T-cell (primary cell): Measurements from ENCODE around the gene PALD1. TPM values are rescaled to one million over a fixed set of nuclear protein-coding genes. Genes with fewer than 3 reads are reported as not detected.

Experiments
- ATAC-seq, 4 experiments: fragments of 200-7000 bp in 3 of 4; fragments of 150-1000 bp in 1 of 4; cut with Tn5 transposase; replicated peaks in 1 of 4; 1 replicate in 3 of 4; 2 replicates in 1 of 4; pipeline ENCODE4 v1.10.0; 2021; ENCODE audit warnings: moderate library complexity in 3 of 4, mild to moderate bottlenecking in 2 of 4, moderate number of reproducible peaks in 1 of 4
- CTCF ChIA-PET, 2 donors: fragments of 300-600 bp; sonication (Branson Sonifier 250); formaldehyde crosslinking; loops; one replicate each; lab custom pipeline; 2022; ENCODE audit warnings: antibody characterized with exemption in 2 of 2; lab: Charles Lee
- POLR2A ChIA-PET, 2 donors: fragments of 300-600 bp; sonication (Branson Sonifier 250); formaldehyde crosslinking; loops; one replicate each; lab custom pipeline; 2022; ENCODE audit warnings: antibody characterized with exemption in 2 of 2; lab: Charles Lee
- DNase-seq, 35 experiments: peaks; one replicate each; pipeline versions ENCODE4 v3.0.0 to v3.0.0-alpha.2; 2013 to 2023
- H3K27ac ChIP-seq: one replicate; pipeline ENCODE4 v1.5.1; 2013; ENCODE audit warnings: low read length
- H3K27me3 ChIP-seq, 2 experiments: replicated peaks in 1 of 2; 1 replicate in 1 of 2; 2 replicates in 1 of 2; pipeline versions ENCODE4 v1.6.1 to v1.7.0; 2013; ENCODE audit warnings: low read length in 1 of 2, mixed read lengths in 1 of 2; ENCODE audit not compliant: control insufficient read depth in 2 of 2, insufficient read depth in 2 of 2; ENCODE audit errors: extremely low read depth in 1 of 2
- H3K36me3 ChIP-seq, 2 donors: 1 replicate in 1 of 2; 2 replicates in 1 of 2; pipeline versions ENCODE4 v1.6.1 to v1.7.0; 2013; ENCODE audit warnings: low read length in 1 of 2; ENCODE audit not compliant: control insufficient read depth in 2 of 2, insufficient read depth in 1 of 2; ENCODE audit errors: extremely low read depth in 1 of 2
- H3K4me1 ChIP-seq, 2 experiments: 1 replicate in 1 of 2; 2 replicates in 1 of 2; pipeline versions ENCODE4 v1.6.1 to v1.7.0; 2013; ENCODE audit warnings: low read length in 2 of 2, mixed read lengths in 1 of 2; ENCODE audit not compliant: insufficient read depth in 2 of 2, control insufficient read depth in 1 of 2; ENCODE audit errors: extremely low read depth in 1 of 2
- H3K4me3 ChIP-seq, 2 donors: 1 replicate in 1 of 2; 2 replicates in 1 of 2; pipeline versions ENCODE4 v1.5.1 to v1.7.0; 2013; ENCODE audit warnings: mild to moderate bottlenecking in 2 of 2, low read length in 1 of 2, moderate library complexity in 1 of 2; ENCODE audit not compliant: control insufficient read depth in 1 of 2; ENCODE audit errors: extremely low read depth in 1 of 2
- H3K9me3 ChIP-seq: 2 replicates; pipeline ENCODE4 v1.7.0; 2013
- H3K27ac Mint-ChIP-seq, 2 donors: one replicate each; pipeline ENCODE4 v1.8.0; 2020 to 2021; ENCODE audit warnings: mild to moderate bottlenecking in 2 of 2, mixed read lengths in 2 of 2
- H3K27me3 Mint-ChIP-seq, 2 donors: one replicate each; pipeline ENCODE4 v1.8.0; 2021 to 2022; ENCODE audit warnings: mixed read lengths in 2 of 2
- H3K36me3 Mint-ChIP-seq: one replicate; pipeline ENCODE4 v1.8.0; 2021; ENCODE audit warnings: mixed read lengths
- H3K4me1 Mint-ChIP-seq, 3 donors: one replicate each; pipeline ENCODE4 v1.8.0; 2020 to 2022; ENCODE audit warnings: mixed read lengths in 3 of 3, mild to moderate bottlenecking in 1 of 3
- H3K4me3 Mint-ChIP-seq, 3 donors: one replicate each; pipeline ENCODE4 v1.8.0; 2020 to 2022; ENCODE audit warnings: mild to moderate bottlenecking in 3 of 3, mixed read lengths in 3 of 3, moderate library complexity in 3 of 3
- H3K9me3 Mint-ChIP-seq, 3 donors: one replicate each; pipeline ENCODE4 v1.8.0; 2020 to 2022; ENCODE audit warnings: mixed read lengths in 3 of 3
- WGBS: methylation state at CpG from one replicate; pipeline ENCODE4 v1.1.5; 2013; ENCODE audit warnings: missing lambda C conversion rate; ENCODE audit not compliant: insufficient coverage; 5-methylcytosine and 5-hydroxymethylcytosine counted together
- total RNA-seq, 35 experiments: library from RNA in 6 of 35; stranded (reverse) in 6 of 35; fragments of 120-200 nt in 1 of 35; gene quantifications; one replicate each; pipeline versions ENCODE4 v1.2.1 to v1.2.4 and lab custom pipeline; 2013 to 2026

The PALD1 gene
- total RNA-seq, 5 donors from 2014 or later (not counting 1 experiment from before 2014, with no cell fraction given): 0.10 to 0.38 (median 0.13) TPM

GRCh38 chr10:70491614-70492013, 13.0 kb downstream of the PALD1 start:
- DNase-seq: no peak
- Histone ChIP-seq H3K9me3 (no peaks in the 10 kb centered on the region), H3K27ac (no peak overlapping the region), H3K4me3 (no peak overlapping the region), H3K36me3 (no peaks in the 10 kb centered on the region), H3K27me3 (peaks cover 0 to 22% of the 10 kb centered on the region in 2 experiments), H3K4me1 (peaks cover 10 to 14% of the 10 kb centered on the region in 2 experiments)
- ChIA-PET POLR2A (no interaction called here), CTCF (no interaction called here)
- H3K36me3 Mint-ChIP-seq: no peaks in the 10 kb centered on the region
- H3K27me3 Mint-ChIP-seq: peaks cover 0 to 6% of the 10 kb centered on the region in 2 donors
- no peaks in the 10 kb centered on the region for H3K9me3 Mint-ChIP-seq
- no peak overlapping the region for H3K4me3 Mint-ChIP-seq
- H3K27ac Mint-ChIP-seq: no peak overlapping the region
- H3K4me1 Mint-ChIP-seq: peaks cover 19 to 28% (median 23%) of the 10 kb centered on the region in 3 donors
- WGBS: no CpG with 5 or more reads among the region's 2 CpGs
- ATAC-seq: no peak

GRCh38 chr10:70492786-70493659, 14.5 kb downstream of the PALD1 start:
- ChIA-PET CTCF (no interaction called here), POLR2A (no interaction called here)
- Histone ChIP-seq H3K27me3 (peaks cover 0 to 28% of the 10 kb centered on the region in 2 experiments), H3K36me3 (no peaks in the 10 kb centered on the region), H3K4me1 (peaks cover 10 to 14% of the 10 kb centered on the region in 2 experiments), H3K9me3 (no peaks in the 10 kb centered on the region), H3K27ac (no peak overlapping the region), H3K4me3 (no peak overlapping the region)
- Mint-ChIP-seq H3K36me3 (no peaks in the 10 kb centered on the region), H3K27ac (no peak overlapping the region), H3K27me3 (peaks cover 0 to 6% of the 10 kb centered on the region in 2 donors), H3K4me1 (peaks cover 19 to 28% (median 23%) of the 10 kb centered on the region in 3 donors), H3K4me3 (no peak overlapping the region), H3K9me3 (no peaks in the 10 kb centered on the region)
- DNase-seq: peak in 1 of 35 experiments; percentile 41
- WGBS: 82% methylated on average over 10 of the region's 10 CpGs
- no peak for ATAC-seq

- Mint-ChIP-seq H3K36me3 (no peaks in the 10 kb centered on the region), H3K27me3 (peaks cover 0 to 6% of the 10 kb centered on the region in 2 donors), H3K9me3 (no peaks in the 10 kb centered on the region), H3K4me1 (peaks cover 19 to 28% (median 23%) of the 10 kb centered on the region in 3 donors), H3K27ac (no peak overlapping the region), H3K4me3 (no peak overlapping the region)
- Histone ChIP-seq H3K36me3 (no peaks in the 10 kb centered on the region), H3K4me3 (no peak overlapping the region), H3K4me1 (peaks cover 10 to 14% of the 10 kb centered on the region in 2 experiments), H3K9me3 (no peaks in the 10 kb centered on the region), H3K27me3 (peaks cover 0 to 24% of the 10 kb centered on the region in 2 experiments), H3K27ac (no peak overlapping the region)
- POLR2A ChIA-PET: no interaction called here
- CTCF ChIA-PET: no interaction called here
- DNase-seq (no peak), ATAC-seq (no peak)
- WGBS: 75% methylated on average over 8 of the region's 9 CpGs
These were observed 15.2 kb downstream of the PALD1 start for GRCh38 chr10:70493660-70494234.

GRCh38 chr10:70494536-70494935, 16.0 kb downstream of the PALD1 start:
- Histone ChIP-seq H3K4me3 (no peak overlapping the region), H3K4me1 (peaks cover 10 to 14% of the 10 kb centered on the region in 2 experiments), H3K27me3 (peaks cover 0 to 22% of the 10 kb centered on the region in 2 experiments), H3K36me3 (no peaks in the 10 kb centered on the region), H3K9me3 (no peaks in the 10 kb centered on the region), H3K27ac (no peak overlapping the region)
- CTCF ChIA-PET: no interaction called here
- peak overlapping the region in 2 of 3 donors; percentile 11 to 47 for H3K4me3 Mint-ChIP-seq
- WGBS: 46% methylated on average over 7 of the region's 8 CpGs
- H3K27ac Mint-ChIP-seq: no peak overlapping the region
- DNase-seq (no peak), ATAC-seq (peak in 3 of 4 experiments; percentile 47 to 60 (median 56))
- POLR2A ChIA-PET: no interaction called here
- peaks cover 19 to 28% (median 23%) of the 10 kb centered on the region in 3 donors for H3K4me1 Mint-ChIP-seq
- no peaks in the 10 kb centered on the region for H3K36me3 Mint-ChIP-seq
- H3K27me3 Mint-ChIP-seq: peaks cover 0 to 6% of the 10 kb centered on the region in 2 donors
- no peaks in the 10 kb centered on the region for H3K9me3 Mint-ChIP-seq

DNA sequence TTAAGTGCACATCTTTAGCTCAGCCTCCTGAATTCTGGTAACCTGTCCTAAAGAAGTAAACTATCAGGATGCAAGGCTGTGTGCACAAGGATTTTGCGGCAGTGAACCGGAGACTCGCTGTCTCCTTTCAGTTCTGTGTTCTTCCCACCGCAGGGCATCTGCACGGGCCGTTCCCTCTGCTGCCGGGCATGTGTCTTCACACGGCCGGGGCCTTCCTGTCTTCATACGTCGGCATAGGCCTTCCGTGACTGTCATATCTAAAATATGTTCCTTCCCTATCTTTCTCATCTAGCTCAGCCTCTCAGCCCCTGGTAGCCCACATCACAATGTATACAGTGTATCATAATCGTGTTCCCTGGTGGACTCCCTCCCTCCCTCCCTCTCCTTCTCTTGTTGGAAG, 16.4 kb downstream of the PALD1 start:
- peaks cover 10 to 14% of the 10 kb centered on the region in 2 experiments for H3K4me1 ChIP-seq
- no peaks in the 10 kb centered on the region for H3K36me3 Mint-ChIP-seq
- no peak overlapping the region for H3K27ac Mint-ChIP-seq
- peaks cover 0 to 6% of the 10 kb centered on the region in 2 donors for H3K27me3 Mint-ChIP-seq
- ChIA-PET CTCF (no interaction called here), POLR2A (no interaction called here)
- peaks cover 19 to 28% (median 23%) of the 10 kb centered on the region in 3 donors for H3K4me1 Mint-ChIP-seq
- H3K4me3 Mint-ChIP-seq: peak overlapping the region in 2 of 3 donors; percentile 11 to 47
- H3K9me3 ChIP-seq: no peaks in the 10 kb centered on the region
- H3K9me3 Mint-ChIP-seq: no peaks in the 10 kb centered on the region
- H3K27me3 ChIP-seq: peaks cover 0 to 22% of the 10 kb centered on the region in 2 experiments
- WGBS: 65% methylated on average over 12 of the region's 13 CpGs
- no peak overlapping the region for H3K4me3 ChIP-seq
- ATAC-seq (peak in 3 of 4 experiments; percentile 49 to 58 (median 49)), DNase-seq (peak in 3 of 35 experiments; percentile 15 to 49 (median 19))
- H3K36me3 ChIP-seq: no peaks in the 10 kb centered on the region
- H3K27ac ChIP-seq: no peak overlapping the region

DNA sequence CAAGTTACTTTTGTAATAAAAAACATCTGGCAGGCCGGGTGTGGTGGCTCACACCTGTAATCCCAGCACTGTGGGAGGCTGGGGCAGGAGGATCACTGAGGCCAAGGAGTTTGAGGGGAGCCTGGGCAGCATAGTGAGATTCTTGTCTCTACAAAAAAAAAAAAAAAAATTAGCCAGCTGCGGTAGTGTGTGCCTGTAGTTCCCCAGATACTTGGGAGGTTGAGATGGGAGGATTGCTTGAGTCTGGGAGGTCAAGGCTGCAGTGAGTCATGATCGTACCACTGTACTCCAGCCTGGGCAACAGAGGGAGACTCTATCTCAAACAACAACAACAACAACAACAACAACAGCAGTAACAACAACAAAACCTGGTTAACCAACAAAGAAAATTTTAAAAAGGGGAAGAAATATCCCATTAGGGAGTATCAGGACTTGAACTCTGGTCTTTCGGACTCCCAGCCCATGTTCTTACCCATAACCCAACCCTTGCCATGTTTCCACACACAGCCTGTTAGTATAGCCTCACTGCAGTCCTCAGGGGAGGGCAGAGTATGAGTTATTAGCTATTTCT, 17.2 kb downstream of the PALD1 start:
- CTCF ChIA-PET: no interaction called here
- Mint-ChIP-seq H3K27ac (no peak overlapping the region), H3K4me1 (peaks cover 19 to 28% (median 28%) of the 10 kb centered on the region in 3 donors), H3K4me3 (peak overlapping the region in 1 of 3 donors; percentile 47), H3K36me3 (no peaks in the 10 kb centered on the region), H3K9me3 (no peaks in the 10 kb centered on the region), H3K27me3 (peaks cover 0 to 6% of the 10 kb centered on the region in 2 donors)
- peaks cover 10 to 14% of the 10 kb centered on the region in 2 experiments for H3K4me1 ChIP-seq
- POLR2A ChIA-PET: interaction anchor here (0.5 to 0.6 kb wide), 2 partner anchors 333 to 351 kb away, joined by 3 read pairs; no protein-coding TSS in a partner anchor
- no peak overlapping the region for H3K27ac ChIP-seq
- no peak overlapping the region for H3K4me3 ChIP-seq
- no peak for DNase-seq
- no peaks in the 10 kb centered on the region for H3K36me3 ChIP-seq
- no peak for ATAC-seq
- no CpG with 5 or more reads among the region's 4 CpGs for WGBS
- no peaks in the 10 kb centered on the region for H3K9me3 ChIP-seq
- peaks cover 0 to 22% of the 10 kb centered on the region in 2 experiments for H3K27me3 ChIP-seq
